HG03196 (cell line): Measurements from ENCODE around the gene TLNRD1.

Source experiments
- ATAC-seq: cut with Tn5 transposase; IDR thresholded peaks from one replicate; pipeline ENCODE4 v1.9.1; 2021; ENCODE audit not compliant: unreplicated experiment

TLNRD1 gene

DNA sequence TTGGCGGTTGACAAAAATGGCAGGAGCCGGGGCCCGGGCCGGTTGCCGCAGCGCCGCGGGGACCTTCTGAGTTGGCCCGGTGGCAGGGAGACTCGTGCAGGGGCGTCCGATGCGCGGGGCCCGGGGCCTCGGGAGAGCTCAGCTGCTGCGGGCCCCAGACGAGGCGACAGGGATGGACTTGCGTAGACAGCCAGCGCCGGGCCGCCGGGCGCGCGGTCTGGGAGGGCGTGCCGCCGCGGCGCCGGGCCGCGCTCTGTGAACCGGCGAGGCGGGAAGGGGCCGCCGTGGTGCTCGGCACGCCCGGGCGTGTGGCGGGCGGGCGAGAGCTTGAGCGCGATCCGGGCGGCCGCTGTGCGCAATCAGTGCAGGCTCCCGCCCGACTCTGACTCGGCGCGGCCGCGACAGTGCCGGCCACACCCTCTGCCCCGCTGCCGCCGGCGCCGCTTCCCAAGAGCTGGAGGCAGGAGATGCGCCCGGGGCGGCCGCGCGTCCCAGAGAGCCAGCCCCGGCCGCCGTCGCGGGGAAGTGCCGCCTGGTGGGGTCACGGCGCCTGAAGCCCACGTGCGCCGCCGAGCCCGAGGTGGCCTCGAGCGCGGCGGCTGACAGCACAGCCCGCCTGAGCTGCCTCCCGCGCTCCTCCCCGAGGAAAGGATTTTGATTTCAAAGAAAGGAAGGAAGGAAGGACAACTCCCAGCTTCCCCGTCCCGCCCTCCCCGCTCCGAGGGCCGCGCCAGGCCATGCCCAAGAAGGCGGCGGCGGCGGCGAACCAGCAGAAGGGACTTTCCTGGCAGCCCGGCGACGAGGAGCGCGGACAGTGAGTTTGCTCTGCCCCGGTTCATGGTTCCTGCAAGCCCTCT is 657 bp downstream of the TLNRD1 start:
- ATAC-seq = peak; percentile 32

DNA sequence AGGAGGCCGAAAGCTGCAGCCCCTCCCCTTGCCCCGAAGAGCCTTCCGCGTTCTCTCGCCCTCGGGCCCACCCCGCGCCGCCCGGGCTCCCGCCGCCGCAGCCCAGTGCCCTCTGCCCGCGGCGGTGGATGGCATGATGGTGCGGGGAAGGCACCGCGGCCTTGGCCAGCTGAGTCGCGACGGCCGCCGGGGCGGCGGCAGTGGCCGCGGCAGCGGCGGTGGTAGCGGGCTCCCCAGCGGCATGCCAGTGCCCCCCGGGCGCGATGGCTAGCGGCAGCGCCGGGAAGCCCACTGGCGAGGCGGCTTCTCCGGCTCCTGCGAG is 1.2 kb downstream of the TLNRD1 start:
- no peak for ATAC-seq

- no peak for ATAC-seq
Observed at GRCh38 chr15:81002331-81003096, 1.8 kb downstream of the TLNRD1 start.

DNA sequence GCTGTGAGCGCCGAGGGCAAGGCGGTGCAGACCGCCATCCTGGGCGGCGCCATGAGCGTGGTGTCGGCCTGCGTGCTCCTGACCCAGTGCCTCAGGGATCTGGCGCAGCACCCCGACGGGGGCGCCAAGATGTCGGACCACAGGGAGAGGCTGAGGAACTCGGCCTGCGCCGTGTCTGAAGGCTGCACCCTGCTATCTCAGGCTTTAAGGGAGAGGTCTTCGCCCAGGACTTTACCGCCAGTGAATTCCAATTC is 2.3 kb downstream of the TLNRD1 start:
- no peak for ATAC-seq

DNA sequence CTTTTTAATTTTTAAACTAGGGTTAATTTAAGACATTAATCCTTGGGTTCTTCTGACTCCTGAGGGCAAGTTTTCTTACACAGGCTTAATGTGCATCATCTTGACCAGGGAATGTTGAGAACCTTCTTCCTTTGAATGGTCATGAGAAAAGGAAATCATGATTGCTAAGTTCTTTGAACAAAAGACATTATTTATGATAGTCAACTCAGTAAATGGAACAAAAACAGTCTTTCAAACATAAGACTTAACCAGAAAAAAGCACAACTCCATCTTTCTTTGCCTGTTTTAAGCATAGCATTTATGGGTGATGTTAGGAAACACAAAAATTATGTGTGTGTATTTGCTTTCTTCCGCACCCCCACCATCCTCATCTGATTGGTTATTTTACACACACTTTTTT is 5.4 kb downstream of the TLNRD1 start:
- ATAC-seq = no peak

DNA sequence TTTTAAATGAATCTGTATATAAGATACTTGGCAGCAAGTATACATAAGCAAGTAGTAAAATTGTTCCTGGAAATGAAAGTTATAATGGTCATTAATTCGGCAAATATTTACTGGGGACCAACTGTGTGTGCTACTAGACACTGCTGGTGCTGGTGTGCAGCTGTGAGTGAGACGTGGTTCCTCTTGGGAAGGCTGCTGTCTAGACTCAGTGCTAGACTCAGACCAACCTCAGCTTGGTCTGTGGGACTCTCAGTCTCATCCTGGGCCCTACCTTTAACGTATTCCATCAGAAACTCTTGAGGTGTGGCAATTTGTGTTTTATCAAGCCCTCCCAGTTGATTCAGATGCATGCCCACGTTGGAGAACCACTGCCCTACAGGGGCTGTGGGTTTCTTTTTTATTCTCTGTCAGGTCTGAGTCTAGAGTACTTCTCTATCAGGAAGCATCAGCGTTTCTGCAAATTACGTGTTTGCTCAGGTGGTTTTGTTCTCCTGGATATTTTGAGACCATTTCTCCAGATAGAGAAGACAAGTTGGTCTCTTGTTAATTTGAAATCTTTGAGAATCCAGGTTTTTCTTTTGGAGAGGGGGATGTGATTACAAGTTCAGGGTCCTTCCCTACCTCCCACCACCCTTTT is 6.8 kb downstream of the TLNRD1 start:
- no peak for ATAC-seq

DNA sequence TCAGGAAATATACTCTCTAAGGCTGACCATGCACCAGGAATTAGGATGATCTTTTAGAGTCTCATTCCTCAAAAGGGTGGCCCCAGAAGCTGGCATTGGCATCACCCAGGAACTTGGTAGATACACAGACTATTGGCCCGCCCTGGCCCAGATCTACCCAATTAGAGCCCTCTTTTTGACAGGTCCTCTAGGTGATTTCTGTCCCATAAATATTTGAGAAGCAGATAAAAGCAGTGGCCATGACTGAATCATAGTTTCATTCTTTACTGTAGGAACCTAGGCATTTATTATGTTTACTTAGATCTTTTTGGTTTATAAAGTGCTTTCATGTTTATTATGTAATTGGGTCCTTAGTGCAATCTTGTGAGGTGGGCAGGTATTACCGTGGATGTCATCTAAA is 7.6 kb downstream of the TLNRD1 start:
- ATAC-seq = no peak

DNA sequence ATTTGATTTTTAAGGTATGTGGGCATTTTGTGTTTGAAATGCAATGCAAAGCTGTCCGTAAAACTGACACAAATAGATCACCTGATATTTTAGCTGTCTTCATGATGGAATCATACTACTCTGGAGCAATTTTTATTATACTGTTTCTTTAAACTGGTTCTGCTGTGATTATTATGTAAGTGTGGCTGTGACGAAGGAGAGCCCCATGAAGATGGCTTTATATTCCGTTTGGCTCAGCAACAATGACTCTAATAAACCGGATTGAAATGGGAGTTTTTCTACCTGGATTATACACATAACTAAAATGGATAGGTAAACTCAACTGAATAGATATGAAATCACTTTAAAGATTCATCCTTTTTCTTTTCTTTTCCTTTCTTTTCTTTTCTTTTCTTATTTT is 9.4 kb downstream of the TLNRD1 start:
- no peak for ATAC-seq

DNA sequence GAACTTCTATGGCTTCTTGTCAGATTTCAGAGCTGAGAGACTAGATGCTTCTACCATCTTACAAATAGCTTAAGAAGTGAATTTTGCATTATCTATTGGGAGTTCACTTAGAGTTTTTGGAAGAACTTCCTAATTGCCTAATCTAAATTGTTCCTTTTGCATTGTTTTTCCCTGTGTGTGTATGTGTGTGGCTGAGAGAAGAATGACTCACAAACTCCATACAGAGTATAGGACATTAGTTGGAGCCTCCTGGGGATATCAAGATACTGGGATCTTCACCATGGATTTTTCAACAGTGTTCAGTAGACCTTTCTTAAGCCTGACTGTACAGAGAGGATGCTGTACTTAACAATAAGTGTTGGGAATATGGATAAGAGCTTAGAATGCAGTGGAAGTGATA is 10.9 kb downstream of the TLNRD1 start:
- no peak for ATAC-seq

DNA sequence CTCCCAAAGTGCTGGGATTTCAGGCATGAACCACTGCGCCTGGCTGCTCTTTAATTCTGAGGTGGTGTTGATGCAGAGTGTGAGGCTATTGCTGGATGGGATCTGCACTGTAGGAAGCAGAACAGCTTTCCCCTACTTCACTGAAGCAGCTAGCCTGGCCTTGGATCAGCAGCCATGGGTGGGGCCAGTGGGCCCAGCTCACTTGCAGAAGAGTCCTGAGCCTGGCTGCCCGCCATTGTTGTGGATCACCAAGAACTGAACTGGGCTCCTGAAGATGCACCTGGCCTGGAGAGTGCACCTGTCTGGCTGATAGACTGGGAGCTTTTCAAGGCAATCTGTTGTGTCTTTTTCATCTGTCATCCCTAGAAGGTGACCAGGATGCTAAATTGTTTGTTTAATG is 11.9 kb downstream of the TLNRD1 start:
- ATAC-seq = no peak

- no peak for ATAC-seq
Observed at GRCh38 chr15:81013396-81013929, 12.7 kb downstream of the TLNRD1 start.

DNA sequence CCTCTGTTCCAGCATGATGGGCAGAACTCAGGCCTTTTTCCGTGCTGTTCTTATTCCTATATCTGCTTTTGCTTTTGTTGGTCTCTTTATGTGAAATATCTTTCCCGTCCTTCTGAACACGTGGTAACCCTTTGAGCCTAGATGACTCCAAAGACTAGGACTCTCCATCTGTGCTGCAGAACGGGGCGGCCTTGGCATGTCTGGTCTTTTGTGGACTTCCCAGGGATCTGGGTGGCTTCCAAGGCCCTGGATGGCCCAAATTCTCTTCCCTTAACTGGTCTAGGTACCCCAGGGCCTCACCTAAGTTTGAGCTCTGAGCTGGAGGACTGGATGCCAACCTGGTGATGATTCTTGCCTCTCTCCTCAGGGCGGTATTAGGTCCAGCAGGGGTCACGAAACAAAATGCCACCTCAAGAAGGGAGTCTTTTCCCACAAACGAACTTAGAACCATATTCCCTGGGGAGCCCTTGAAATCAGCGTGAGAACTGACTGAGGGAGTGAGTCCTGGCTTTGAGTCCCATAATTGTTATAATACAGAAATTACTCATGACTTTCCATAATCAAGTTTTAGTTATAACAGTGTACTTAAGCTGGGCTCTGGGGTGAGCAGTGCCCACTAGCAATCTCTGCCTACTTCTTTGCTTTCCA is 13.8 kb downstream of the TLNRD1 start:
- no peak for ATAC-seq

DNA sequence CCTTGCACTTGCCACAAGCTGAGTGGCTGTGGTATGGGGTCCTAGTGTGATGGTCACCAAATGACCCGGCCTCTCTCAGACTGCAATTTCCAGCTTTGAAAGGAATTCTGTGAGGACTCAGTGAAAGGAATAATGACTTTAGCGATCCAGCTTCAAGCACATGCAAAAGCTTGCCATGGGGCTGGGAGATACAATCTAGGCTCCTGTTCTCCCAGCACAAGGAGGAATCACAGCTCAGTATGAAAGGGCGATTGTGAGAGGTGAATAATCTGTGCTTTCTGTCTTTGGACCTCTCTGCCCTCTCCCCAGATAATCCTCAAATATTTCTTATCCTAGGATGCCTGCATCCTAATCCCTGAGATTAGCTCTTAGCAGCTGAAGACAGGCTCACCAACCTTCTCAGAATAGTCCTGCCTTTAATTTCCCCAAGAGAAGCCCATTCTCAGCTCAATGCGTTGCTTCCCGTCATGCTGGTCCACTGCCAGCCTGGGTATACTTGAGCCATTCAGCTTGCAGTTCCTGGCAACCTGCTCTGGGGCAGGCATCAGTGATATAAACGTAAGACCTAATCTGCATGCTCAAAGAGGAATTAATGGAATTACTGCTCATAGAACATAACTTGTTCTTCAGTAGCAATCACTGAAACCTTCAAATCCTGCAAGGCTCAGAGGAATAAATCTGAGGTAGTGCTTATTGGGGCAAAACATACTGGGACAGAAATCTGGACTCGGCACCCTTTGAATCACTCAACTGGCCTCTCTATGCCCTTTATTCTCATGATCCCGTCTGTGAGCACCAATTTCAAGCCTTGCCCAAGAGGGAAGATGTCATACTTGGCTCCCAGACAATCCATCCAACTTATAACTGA is 15.1 kb downstream of the TLNRD1 start:
- no peak for ATAC-seq

GRCh38 chr15:81016489-81017068 is 15.9 kb downstream of the TLNRD1 start:
- no peak for ATAC-seq

DNA sequence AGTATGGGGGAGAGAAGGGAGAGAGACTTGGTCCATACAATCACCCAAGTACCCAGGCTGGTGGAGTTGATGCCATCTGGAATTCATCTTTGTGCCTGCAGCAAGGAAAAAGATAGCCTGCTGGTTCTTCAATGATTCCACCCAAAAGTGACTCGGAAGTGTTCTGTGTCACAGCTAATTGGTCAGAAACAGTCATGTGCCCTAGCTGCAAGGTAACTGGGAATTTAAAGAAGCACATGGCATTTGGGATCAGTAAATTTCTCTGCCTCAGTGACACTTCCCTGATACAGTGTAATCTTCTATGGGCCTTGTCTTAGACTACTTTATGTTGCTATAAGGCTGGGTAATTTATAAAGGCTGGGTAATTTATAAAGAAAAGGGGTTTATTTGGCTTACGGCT is 17.5 kb downstream of the TLNRD1 start:
- no peak for ATAC-seq

DNA sequence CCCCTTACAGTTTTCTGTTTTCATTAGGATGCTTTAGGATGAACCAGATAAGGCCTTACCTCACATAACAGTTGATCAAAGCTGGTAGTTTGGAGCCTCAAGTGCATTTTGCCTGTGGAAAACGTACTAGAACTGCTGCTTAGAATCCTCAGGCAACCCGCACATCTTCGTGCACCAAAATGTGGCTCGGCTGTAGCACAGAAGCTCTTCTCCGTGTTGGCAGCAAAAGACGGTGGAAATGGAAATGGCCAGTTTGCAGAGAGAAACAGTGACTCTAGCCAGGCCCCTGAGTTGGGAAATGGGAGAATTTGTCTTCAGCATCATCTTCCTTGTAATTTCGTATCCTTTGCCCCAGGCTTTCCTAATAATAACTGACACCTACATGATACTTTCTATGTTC is 20.6 kb downstream of the TLNRD1 start:
- ATAC-seq = no peak

- peak; percentile 96 for ATAC-seq
Observed at GRCh38 chr15:81023483-81024264, 23.0 kb downstream of the TLNRD1 start.

- no peak for ATAC-seq
Observed at GRCh38 chr15:81024265-81024872, 23.6 kb downstream of the TLNRD1 start.

DNA sequence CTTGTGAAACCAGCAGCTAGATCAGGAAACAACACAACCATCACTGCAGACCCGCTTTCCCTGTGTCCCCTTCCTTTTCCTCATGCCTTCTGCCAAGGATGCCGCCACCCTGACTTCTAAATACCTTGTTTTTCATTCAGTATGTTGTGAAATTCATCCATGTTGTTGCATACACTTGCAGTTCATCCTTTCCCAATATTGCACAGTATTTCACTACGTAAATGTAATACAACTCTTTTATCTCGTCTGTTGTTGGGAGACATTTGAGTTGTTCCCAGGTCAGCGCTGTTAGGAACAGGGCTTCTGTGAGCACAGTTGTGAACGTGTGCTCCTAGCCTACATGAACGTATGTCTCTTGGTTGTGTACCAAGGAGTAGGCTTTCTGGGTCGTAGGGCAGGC is 24.2 kb downstream of the TLNRD1 start:
- ATAC-seq = no peak
